KMS-11 (cell line): ENCODE data around the gene ADARB1.

Source experiments
- H2AFZ ChIP-seq: fragments of 200-600 bp; sonication (generic); 2 replicates; pipeline ENCODE4 v1.6.1; 2016; ENCODE audit warnings: antibody characterized with exemption, mixed run types, low read depth
- H3K27ac ChIP-seq: fragments of 200-600 bp; sonication (generic); 2 replicates; pipeline ENCODE4 v1.6.1; 2016; ENCODE audit warnings: mild to moderate bottlenecking, mixed run types
- H3K27me3 ChIP-seq: fragments of 200-600 bp; sonication (generic); 2 replicates; pipeline ENCODE4 v1.6.1; 2017; ENCODE audit warnings: mild to moderate bottlenecking, low read depth, mixed run types, moderate library complexity; ENCODE audit not compliant: insufficient read depth
- H3K36me3 ChIP-seq: fragments of 200-600 bp; sonication (generic); 2 replicates; pipeline ENCODE4 v1.6.1; 2017; ENCODE audit warnings: mild to moderate bottlenecking, mixed run types; ENCODE audit not compliant: insufficient read depth
- H3K4me1 ChIP-seq: fragments of 200-600 bp; sonication (generic); 2 replicates; pipeline ENCODE4 v1.6.1; 2016; ENCODE audit warnings: mild to moderate bottlenecking, low read depth, mixed run types; ENCODE audit not compliant: poor library complexity, severe bottlenecking
- H3K4me2 ChIP-seq: fragments of 200-600 bp; sonication (generic); 2 replicates; pipeline ENCODE4 v1.7.0; 2016; ENCODE audit warnings: mild to moderate bottlenecking, mixed run types
- H3K4me3 ChIP-seq: fragments of 200-600 bp; sonication (generic); IDR thresholded peaks from 2 replicates; pipeline ENCODE4 v1.6.1; 2017; ENCODE audit warnings: low read depth, low read length, mixed read lengths; ENCODE audit not compliant: insufficient read depth
- H3K79me2 ChIP-seq: fragments of 200-600 bp; sonication (generic); 2 replicates; pipeline ENCODE4 v1.6.1; 2016; ENCODE audit warnings: low read depth, mixed run types; ENCODE audit not compliant: insufficient read depth
- H3K9ac ChIP-seq: fragments of 200-600 bp; sonication (generic); 2 replicates; pipeline ENCODE4 v1.6.1; 2016; ENCODE audit warnings: mild to moderate bottlenecking, mixed run types
- H4K20me1 ChIP-seq: fragments of 200-600 bp; sonication (generic); 2 replicates; pipeline ENCODE4 v1.6.1; 2016; ENCODE audit warnings: mild to moderate bottlenecking, mixed run types; ENCODE audit not compliant: insufficient read depth
- TF ChIP-seq, protein P1 (sequence below): fragments of 200-600 bp; sonication (generic); conservative IDR thresholded peaks from 2 replicates; pipeline ENCODE4 v1.6.1; 2017; ENCODE audit warnings: low read depth, mild to moderate bottlenecking, antibody characterized with exemption, low read length, moderate library complexity, mixed read lengths

The ADARB1 gene

GRCh38 chr21:45037986-45038385 lies 36.4 kb upstream of the ADARB1 start:
- TF ChIP-seq, protein P1, sequence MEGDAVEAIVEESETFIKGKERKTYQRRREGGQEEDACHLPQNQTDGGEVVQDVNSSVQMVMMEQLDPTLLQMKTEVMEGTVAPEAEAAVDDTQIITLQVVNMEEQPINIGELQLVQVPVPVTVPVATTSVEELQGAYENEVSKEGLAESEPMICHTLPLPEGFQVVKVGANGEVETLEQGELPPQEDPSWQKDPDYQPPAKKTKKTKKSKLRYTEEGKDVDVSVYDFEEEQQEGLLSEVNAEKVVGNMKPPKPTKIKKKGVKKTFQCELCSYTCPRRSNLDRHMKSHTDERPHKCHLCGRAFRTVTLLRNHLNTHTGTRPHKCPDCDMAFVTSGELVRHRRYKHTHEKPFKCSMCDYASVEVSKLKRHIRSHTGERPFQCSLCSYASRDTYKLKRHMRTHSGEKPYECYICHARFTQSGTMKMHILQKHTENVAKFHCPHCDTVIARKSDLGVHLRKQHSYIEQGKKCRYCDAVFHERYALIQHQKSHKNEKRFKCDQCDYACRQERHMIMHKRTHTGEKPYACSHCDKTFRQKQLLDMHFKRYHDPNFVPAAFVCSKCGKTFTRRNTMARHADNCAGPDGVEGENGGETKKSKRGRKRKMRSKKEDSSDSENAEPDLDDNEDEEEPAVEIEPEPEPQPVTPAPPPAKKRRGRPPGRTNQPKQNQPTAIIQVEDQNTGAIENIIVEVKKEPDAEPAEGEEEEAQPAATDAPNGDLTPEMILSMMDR, result no peak
- Histone ChIP-seq H3K4me3 (no peak overlapping the region), H3K79me2 (no peaks in the 10 kb centered on the region), H3K27ac (no peak overlapping the region), H2AFZ (no peak overlapping the region), H3K9ac (no peak overlapping the region), H3K36me3 (no peaks in the 10 kb centered on the region), H4K20me1 (no peaks in the 10 kb centered on the region), H3K27me3 (peaks cover 64% of the 10 kb centered on the region), H3K4me2 (no peak overlapping the region), H3K4me1 (no peaks in the 10 kb centered on the region)

GRCh38 chr21:45039317-45040156 lies 34.8 kb upstream of the ADARB1 start:
- H2AFZ ChIP-seq, result no peak overlapping the region
- TF ChIP-seq, protein P1, result no peak
- no peaks in the 10 kb centered on the region for H3K4me1 ChIP-seq
- no peak overlapping the region for H3K9ac ChIP-seq
- H3K36me3 ChIP-seq, result no peaks in the 10 kb centered on the region
- H3K4me2 ChIP-seq, result no peak overlapping the region
- H3K27me3 ChIP-seq, result peaks cover 57% of the 10 kb centered on the region
- H4K20me1 ChIP-seq, result no peaks in the 10 kb centered on the region
- no peak overlapping the region for H3K4me3 ChIP-seq
- H3K79me2 ChIP-seq, result no peaks in the 10 kb centered on the region
- H3K27ac ChIP-seq, result no peak overlapping the region

DNA sequence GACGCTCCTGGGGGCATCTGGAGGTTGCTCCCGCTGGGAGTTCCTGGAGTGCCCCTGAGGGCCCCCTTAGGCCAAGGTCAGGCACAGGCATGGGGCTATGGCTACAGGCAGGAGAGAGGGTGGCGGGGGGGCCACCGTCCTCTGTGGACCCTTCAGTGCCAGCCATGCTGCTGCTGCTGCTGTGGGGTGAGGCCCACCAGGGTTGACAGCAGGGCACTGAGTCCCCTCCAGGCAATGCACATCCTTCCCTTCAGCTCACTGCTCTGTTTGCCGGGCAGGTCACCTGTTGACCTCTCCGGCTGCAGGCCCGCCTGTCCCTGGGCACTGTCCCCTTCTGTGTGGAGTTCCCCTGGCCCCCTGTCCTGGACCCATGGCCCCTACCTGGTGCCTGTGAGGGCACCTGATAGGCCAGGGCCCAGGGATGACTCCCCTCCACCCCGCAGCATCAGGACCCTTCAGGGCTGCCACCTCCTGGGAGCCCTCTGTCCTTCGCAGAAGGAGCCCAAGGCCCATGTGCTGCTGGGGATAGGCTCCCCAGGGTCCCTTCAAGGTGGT lies 34.1 kb upstream of the ADARB1 start:
- no peaks in the 10 kb centered on the region for H3K36me3 ChIP-seq
- H3K27me3 ChIP-seq, result peaks cover 50% of the 10 kb centered on the region
- no peak overlapping the region for H3K4me2 ChIP-seq
- H3K9ac ChIP-seq, result no peak overlapping the region
- H2AFZ ChIP-seq, result no peak overlapping the region
- no peaks in the 10 kb centered on the region for H4K20me1 ChIP-seq
- TF ChIP-seq, protein P1, result no peak
- no peak overlapping the region for H3K4me3 ChIP-seq
- no peak overlapping the region for H3K27ac ChIP-seq
- H3K79me2 ChIP-seq, result no peaks in the 10 kb centered on the region
- H3K4me1 ChIP-seq, result no peaks in the 10 kb centered on the region

DNA sequence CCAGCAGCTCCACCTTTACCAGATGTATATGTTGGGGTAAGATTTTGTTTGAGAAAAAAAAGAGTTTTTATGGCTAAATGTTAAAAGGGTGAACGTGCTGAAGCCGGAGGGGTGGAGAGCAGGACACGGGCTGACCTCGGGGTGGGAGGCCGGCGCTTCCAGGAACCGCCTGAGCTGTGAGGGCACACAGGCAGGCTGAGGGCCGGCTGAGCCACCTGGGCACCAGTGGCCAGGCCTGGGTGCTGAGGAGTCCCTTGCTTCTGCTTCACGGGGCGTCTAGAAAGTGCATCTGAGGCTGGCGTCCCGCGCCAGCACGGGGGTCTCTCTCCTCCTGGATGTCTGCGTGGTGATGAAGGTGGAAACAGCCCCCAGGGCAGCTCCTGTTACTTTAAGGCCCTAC lies 33.6 kb upstream of the ADARB1 start:
- no peaks in the 10 kb centered on the region for H4K20me1 ChIP-seq
- H3K27ac ChIP-seq, result no peak overlapping the region
- no peak overlapping the region for H3K4me3 ChIP-seq
- H3K27me3 ChIP-seq, result peaks cover 45% of the 10 kb centered on the region
- no peaks in the 10 kb centered on the region for H3K36me3 ChIP-seq
- no peaks in the 10 kb centered on the region for H3K4me1 ChIP-seq
- H3K4me2 ChIP-seq, result no peak overlapping the region
- H3K9ac ChIP-seq, result no peak overlapping the region
- no peak overlapping the region for H2AFZ ChIP-seq
- TF ChIP-seq, protein P1, result no peak
- no peaks in the 10 kb centered on the region for H3K79me2 ChIP-seq
